DOHH2 (cell line): ENCODE results near the gene BHLHA15.

Source experiments
- H3F3A ChIP-seq: fragments of 200-600 bp; sonication (generic), shearing (Covaris generic); 2 replicates; pipeline ENCODE4 v1.6.0; 2016; ENCODE audit warnings: antibody characterized with exemption, mild to moderate bottlenecking; ENCODE audit not compliant: control insufficient read depth, insufficient read depth
- H3K27ac ChIP-seq: fragments of 200-600 bp; sonication (generic); 2 replicates; pipeline ENCODE4 v1.5.1; 2014; ENCODE audit warnings: low read depth, mild to moderate bottlenecking, low read length, moderate library complexity
- H3K27me3 ChIP-seq: fragments of 200-600 bp; sonication (generic); 2 replicates; pipeline ENCODE4 v1.6.1; 2014; ENCODE audit warnings: mild to moderate bottlenecking, low read length, mixed read lengths; ENCODE audit not compliant: control insufficient read depth
- H3K36me3 ChIP-seq: fragments of 200-600 bp; sonication (generic); 2 replicates; pipeline ENCODE4 v1.6.1; 2014; ENCODE audit warnings: mild to moderate bottlenecking, low read length, moderate library complexity, mixed read lengths; ENCODE audit not compliant: control insufficient read depth
- H3K4me1 ChIP-seq: fragments of 200-600 bp; sonication (generic); 2 replicates; pipeline ENCODE4 v1.6.1; 2014; ENCODE audit warnings: mild to moderate bottlenecking, low read length, mixed read lengths; ENCODE audit not compliant: control insufficient read depth
- H3K4me2 ChIP-seq: fragments of 200-600 bp; sonication (generic); 2 replicates; pipeline ENCODE4 v1.6.0; 2014; ENCODE audit warnings: mild to moderate bottlenecking, low read length, moderate library complexity
- H3K4me3 ChIP-seq: fragments of 200-600 bp; sonication (generic); 2 replicates; pipeline ENCODE4 v1.5.1; 2014; ENCODE audit warnings: mild to moderate bottlenecking, low read length, mixed read lengths
- H3K79me2 ChIP-seq: fragments of 200-600 bp; sonication (generic); 2 replicates; pipeline ENCODE4 v1.6.1; 2014; ENCODE audit warnings: mild to moderate bottlenecking, low read length, mixed read lengths; ENCODE audit not compliant: control insufficient read depth
- H3K9me2 ChIP-seq: fragments of 200-600 bp; sonication (generic); replicated peaks from 2 replicates; pipeline ENCODE4 v1.6.1; 2014; ENCODE audit warnings: mild to moderate bottlenecking, low read length, mixed read lengths; ENCODE audit not compliant: control insufficient read depth
- H3K9me3 ChIP-seq: fragments of 200-600 bp; sonication (generic); 2 replicates; pipeline ENCODE4 v1.6.1; 2014; ENCODE audit warnings: antibody characterized with exemption, low read length, mixed read lengths; ENCODE audit not compliant: control insufficient read depth, insufficient read depth
- H4K20me1 ChIP-seq: fragments of 200-600 bp; sonication (generic); 2 replicates; pipeline ENCODE4 v1.6.0; 2014; ENCODE audit warnings: low read depth, mild to moderate bottlenecking, antibody characterized with exemption, low read length, moderate library complexity; ENCODE audit not compliant: control insufficient read depth, insufficient read depth
- EZH2phosphoT487 ChIP-seq: fragments of 200-600 bp; sonication (generic); IDR thresholded peaks from 2 replicates; pipeline ENCODE4 v1.6.1; 2017; ENCODE audit warnings: borderline replicate concordance, mild to moderate bottlenecking, antibody characterized with exemption, low read length, moderate library complexity, mixed read lengths
- TF ChIP-seq, protein P1 (sequence below): fragments of 200-600 bp; sonication (generic); IDR thresholded peaks from one replicate; pipeline ENCODE4 v1.5.1; 2014; ENCODE audit warnings: antibody characterized with exemption, mild to moderate bottlenecking, low read depth, low read length; ENCODE audit not compliant: poor library complexity, severe bottlenecking

The BHLHA15 gene

DNA sequence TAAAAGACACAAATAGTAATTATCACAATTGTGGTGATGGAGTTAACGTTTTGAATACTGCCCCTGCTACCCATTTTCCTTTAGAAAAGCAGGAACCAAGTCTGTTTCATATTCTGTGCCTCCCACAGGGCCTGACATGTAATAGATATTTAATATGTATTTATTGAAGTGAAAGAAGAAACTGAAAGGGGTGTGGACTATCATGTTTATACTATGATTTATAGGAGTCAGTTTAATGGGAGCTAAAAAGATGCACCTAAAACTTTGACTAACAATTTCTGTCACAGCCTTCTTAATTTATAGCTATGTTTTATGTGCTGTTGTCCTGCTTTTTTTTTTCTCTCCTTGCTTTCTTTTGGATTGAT lies 24.1 kb upstream of the BHLHA15 start:
- H3K4me2 ChIP-seq = no peak overlapping the region
- TF ChIP-seq, protein P1, sequence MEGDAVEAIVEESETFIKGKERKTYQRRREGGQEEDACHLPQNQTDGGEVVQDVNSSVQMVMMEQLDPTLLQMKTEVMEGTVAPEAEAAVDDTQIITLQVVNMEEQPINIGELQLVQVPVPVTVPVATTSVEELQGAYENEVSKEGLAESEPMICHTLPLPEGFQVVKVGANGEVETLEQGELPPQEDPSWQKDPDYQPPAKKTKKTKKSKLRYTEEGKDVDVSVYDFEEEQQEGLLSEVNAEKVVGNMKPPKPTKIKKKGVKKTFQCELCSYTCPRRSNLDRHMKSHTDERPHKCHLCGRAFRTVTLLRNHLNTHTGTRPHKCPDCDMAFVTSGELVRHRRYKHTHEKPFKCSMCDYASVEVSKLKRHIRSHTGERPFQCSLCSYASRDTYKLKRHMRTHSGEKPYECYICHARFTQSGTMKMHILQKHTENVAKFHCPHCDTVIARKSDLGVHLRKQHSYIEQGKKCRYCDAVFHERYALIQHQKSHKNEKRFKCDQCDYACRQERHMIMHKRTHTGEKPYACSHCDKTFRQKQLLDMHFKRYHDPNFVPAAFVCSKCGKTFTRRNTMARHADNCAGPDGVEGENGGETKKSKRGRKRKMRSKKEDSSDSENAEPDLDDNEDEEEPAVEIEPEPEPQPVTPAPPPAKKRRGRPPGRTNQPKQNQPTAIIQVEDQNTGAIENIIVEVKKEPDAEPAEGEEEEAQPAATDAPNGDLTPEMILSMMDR = no peak
- TF ChIP-seq EZH2phosphoT487 = no peak
- no peaks in the 10 kb centered on the region for H3K79me2 ChIP-seq
- H3K4me3 ChIP-seq = no peak overlapping the region
- H4K20me1 ChIP-seq = peaks cover 3% of the 10 kb centered on the region; the same call in 1 of the 2 replicates
- H3K9me2 ChIP-seq = no peaks in the 10 kb centered on the region
- H3K4me1 ChIP-seq = no peaks in the 10 kb centered on the region
- H3F3A ChIP-seq = no peaks in the 10 kb centered on the region; the same call in none of the 2 replicates
- H3K36me3 ChIP-seq = peaks cover 17% of the 10 kb centered on the region
- H3K27me3 ChIP-seq = no peaks in the 10 kb centered on the region
- H3K9me3 ChIP-seq = no peaks in the 10 kb centered on the region
- no peak overlapping the region for H3K27ac ChIP-seq

DNA sequence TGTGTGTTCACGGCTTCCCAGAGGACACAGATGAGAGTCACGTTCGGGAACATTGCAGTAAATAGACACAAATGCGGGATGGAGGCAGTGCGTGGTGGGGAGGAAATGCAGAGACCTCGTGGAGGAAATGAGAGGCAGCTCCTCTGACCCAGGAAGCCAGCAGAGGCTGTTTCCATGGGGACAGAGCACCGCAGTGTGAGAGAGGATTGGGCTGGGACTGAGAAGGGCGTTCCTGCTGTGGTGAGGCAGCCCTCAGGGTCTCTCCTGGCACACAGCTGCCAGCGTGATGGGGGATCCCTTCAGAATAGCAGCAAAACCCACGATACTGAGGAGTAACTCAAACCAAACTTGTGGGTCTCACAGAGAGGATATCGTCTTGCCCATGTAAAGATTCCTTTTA lies 21.7 kb upstream of the BHLHA15 start:
- no peaks in the 10 kb centered on the region for H3K9me3 ChIP-seq
- no peaks in the 10 kb centered on the region for H3K4me1 ChIP-seq
- H3K9me2 ChIP-seq = no peaks in the 10 kb centered on the region
- H4K20me1 ChIP-seq = peaks cover 18% of the 10 kb centered on the region
- TF ChIP-seq, protein P1 = no peak
- no peak for TF ChIP-seq EZH2phosphoT487
- H3K4me3 ChIP-seq = no peak overlapping the region
- H3K27ac ChIP-seq = no peak overlapping the region
- H3K79me2 ChIP-seq = no peaks in the 10 kb centered on the region
- no peaks in the 10 kb centered on the region; the same call in none of the 2 replicates for H3F3A ChIP-seq
- H3K36me3 ChIP-seq = peaks cover 39% of the 10 kb centered on the region
- H3K4me2 ChIP-seq = no peak overlapping the region
- no peaks in the 10 kb centered on the region for H3K27me3 ChIP-seq

GRCh38 chr7:98191668-98192431 lies 19.4 kb upstream of the BHLHA15 start:
- Histone ChIP-seq H3K4me1 (no peaks in the 10 kb centered on the region), H4K20me1 (peaks cover 31% of the 10 kb centered on the region), H3K9me2 (no peaks in the 10 kb centered on the region), H3K27me3 (no peaks in the 10 kb centered on the region), H3K27ac (no peak overlapping the region), H3K79me2 (no peaks in the 10 kb centered on the region), H3F3A (peaks cover 3% of the 10 kb centered on the region), H3K4me2 (no peak overlapping the region), H3K36me3 (peaks cover 40% of the 10 kb centered on the region), H3K9me3 (no peaks in the 10 kb centered on the region), H3K4me3 (no peak overlapping the region)
- TF ChIP-seq, protein P1 = no peak
- TF ChIP-seq EZH2phosphoT487 = no peak
